NCI-H526 treated with DMSO at 0.1 percent for 48 hours (cell line): Measurements from ENCODE around the gene BATF3.
A peak's percentile ranks its signal among the peaks of the same experiment; 100 is the strongest.

Experiments used
- DNase-seq: peaks from one replicate; lab custom pipeline; 2025; lab: John Stamatoyannopoulos, UW

BATF3 gene

DNA sequence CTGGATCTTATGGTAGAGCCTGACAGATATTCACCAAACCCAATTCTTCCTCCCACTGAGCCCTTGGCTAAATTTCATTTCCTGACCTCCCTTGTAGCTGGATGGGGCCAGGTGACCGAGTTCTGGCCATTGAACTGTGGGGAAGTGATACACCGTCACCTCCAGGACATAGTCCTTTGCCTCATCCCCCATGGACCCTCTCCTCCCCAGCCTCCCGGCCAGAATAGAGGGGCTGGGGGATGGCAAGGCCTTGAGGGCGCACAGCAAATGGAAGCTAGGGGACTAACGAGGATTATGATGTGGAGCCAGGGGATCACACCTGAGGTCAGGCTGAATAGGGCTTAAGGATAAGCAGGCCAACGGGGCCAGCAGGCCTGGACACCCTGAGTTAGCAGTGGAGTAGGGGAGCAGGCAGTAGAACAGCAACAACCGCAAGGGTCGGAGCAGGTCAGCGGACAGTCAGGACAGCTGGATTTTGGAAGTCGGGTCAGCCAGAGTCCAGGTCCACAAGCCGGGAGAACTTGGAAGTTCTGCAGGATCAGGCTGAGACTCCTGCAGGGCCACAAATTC is 15.0 kb downstream of the BATF3 start:
- DNase-seq, result no peak

DNA sequence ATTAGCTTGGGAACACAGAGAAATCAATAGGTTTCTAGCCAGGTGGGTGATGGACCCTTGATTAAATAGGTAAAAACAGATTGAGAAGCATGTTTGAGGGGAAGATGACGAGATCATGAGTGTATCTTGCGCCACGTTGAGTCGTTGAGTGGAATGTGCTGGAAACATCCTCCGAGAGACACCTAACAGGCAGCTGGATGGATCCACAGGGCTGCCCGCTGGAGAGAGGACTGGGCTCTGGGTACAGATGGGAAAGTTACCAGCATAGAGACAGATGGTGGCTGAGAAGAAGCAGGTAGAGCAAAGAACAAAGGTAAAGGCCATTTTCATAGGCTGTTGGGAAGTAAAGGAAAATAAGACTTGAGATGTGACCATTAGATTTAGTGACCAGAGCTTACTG is 15.6 kb downstream of the BATF3 start:
- no peak for DNase-seq

DNA sequence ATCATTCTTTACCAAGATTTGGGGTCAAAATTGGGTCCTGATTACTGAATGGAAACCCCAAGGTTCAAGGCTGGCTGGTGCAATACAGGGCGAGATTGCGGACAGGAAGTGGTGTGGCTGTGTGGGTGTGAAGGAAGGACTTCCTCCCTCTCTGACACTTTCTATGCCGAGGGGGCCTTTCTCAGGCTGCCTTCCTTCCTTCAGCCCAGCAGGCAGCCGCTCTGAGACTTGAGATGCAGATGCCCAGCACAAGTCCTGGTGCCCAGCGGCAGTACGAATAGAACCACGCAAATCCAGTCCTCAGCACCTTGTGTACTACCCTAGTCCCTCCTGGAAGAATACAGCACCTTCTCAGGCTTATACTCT is 16.3 kb downstream of the BATF3 start:
- DNase-seq, result no peak

DNA sequence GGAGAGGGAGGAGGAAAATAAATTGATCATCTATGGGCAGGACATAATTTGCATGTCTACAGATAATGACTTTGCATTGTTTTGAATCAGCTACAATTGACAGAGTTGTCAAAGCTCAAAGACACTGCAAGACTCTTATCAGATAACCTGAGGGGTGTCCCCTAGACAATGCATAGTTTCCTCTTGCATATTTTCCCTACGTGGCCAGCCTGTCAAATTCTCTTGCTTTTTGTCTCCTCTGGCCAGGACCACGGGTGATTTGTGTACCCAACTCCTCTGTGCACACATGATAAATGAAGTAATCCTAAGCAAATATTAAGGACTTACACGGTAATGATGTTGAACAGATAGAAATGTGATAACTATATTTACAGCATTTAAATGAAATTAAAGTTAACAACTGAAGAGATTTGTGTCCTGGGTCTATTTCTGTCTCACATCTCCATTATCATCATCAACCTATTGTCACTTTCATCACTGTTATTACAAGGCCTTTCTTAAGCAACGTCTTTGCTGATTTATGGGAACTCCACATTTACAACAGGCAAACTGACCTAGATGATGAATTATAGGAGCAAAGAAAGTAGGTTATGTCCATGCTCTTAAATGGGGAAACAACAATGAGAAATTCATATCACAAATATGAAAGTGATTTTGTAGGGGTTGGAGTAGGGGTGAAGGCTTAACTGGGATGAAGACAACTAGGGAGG is 18.8 kb downstream of the BATF3 start:
- no peak for DNase-seq

DNA sequence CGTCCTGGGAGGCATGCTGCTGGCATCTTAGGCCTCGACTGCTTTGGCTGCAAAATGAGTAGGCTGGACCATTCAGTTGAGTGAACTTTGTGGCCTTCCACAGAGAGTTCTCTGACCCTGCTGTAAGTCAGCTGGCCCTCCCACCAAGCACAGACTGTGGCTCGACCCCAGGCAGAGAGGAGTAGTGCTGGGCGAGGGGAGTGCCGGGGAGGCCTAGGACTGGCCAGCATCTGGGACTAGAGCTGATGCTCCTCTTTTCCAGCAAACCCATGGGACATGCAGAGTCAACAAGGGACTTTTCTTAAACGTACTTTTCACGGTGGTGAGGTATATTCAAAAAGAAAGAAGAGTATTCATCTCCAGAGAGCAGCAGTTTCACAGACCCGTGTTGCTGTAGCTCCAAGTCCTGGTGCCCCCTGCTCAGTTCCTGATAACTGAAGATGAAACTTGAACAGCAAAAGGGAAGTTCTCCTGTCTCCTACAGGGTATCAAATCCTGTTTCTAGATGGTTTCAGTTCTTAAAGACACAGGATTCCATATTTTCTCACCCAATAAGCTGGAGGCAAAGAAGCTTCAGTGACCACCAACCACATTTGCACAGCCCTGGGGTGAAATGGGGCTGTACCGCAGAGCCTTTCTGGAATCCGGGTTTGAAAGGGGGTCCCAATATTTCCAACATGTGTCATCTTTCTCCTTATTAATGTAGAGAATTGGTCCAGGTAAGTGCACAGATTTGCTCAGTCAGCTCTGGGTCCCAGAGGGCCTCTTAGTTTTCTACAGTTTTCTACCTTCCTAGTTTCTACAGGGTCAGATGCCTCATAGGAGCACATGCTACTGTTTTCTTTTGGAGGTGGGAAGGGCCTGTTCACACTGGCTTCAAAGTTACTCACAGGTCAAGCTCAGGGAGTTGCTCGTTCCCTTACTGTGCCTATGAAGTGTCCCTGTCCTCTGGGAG is 20.9 kb downstream of the BATF3 start:
- DNase-seq, result no peak

DNA sequence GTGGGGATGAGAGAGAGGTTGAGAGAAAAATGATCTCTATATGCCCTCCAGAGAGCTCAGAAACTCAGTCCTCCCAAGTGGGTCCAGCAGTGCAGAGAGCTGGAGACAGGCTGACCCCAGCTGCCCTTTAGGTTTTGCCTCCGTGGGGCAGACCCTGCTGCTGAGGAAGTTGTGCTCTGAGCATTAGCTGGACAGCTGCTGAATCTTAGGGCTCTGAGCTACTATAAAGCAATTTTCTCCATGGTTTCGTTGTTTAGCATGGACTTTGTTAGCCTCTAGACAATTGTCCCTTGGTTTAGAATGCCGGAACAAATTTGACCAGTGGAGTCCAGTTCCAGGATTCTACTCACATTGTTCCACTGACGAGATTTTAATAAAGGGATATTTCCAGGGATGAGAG is 22.1 kb downstream of the BATF3 start:
- DNase-seq, result no peak

DNA sequence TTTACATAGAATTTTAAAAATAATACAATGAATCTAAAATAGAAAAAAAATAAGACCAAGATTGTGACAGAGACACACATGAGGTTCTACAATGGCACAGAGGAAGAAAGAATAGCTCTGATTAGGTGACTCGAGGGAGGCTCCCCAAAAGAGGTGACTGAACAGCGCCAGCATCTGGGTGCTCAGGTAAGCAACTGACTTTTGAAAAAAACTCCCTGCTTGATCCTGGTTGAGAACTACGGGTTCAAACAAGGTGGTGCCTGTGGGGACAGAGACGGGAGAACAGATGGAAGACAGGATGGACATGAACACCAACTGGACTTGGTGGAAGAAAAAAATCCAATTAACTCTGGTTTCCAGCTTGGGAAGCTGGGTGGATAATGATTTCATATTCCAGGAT is 22.5 kb downstream of the BATF3 start:
- no peak for DNase-seq

DNA sequence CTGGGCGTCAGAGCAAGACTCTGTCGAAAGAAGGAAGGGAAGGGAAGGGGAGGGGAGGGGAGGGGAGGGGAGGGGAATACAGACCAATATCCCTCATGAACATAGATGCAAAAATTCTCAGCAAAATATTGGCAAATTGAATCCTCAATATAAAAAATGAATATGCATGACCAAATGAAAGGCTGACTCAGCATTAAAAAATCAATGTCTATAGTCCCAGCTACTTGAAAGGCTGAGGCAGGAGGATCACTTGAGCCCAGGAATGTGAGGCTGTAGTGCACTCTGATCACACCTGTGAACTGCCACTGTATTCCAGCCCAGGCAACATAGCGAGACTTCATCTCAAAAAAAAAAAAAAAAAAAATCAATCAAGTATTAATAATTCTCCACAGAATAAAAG is 24.0 kb downstream of the BATF3 start:
- no peak for DNase-seq

DNA sequence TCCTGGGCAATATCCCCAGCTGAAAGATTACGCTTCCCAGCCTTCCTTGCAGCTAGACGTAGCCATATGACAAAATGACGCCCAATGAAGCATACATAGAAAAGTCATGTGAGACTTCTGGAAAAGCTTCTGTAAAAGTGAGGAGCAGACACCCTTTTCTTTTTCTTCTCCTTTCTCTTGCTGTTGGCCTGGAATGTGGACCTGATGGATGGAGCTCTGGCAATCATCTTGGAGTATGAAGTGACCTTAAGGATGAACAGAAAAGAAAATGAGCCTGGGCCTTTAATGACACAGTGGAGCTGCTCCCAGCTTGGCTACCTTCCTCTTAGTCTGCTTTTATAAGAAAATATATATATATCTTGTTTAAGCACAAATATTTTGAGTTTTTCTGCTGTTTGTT is 24.8 kb downstream of the BATF3 start:
- no peak for DNase-seq

DNA sequence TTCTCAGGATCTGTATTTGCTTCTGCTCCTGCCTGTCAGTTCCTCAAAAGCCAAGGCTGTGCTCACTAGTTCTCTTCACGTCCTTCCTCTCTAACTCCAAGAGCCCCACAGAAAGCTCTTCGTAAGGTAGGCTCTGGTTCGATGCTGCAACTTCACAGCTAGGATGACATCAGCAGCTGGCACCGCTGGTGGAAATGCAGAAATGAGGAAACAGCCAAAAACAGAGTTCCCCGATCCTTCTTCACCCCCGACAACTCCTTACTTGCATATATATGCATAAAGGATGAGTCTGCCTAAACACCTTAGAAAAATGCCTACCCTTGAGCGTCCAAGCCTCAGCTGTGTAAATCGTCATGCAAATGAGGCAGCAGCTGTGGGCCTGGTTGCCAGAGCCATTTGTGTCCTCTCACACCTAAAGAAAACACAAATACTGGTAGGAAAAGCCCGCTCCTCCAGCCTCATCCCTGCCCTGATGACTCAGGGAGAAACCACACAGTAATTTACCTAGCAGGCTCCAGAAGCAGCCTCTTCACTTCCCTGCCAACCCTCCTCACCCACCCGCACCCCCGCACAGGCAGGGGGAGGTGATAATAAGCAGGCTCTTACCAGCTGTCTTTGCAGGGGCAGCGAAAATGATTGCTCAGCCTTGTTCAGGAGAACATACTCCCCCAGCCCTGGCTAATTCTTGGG is 28.2 kb downstream of the BATF3 start:
- DNase-seq, result peak; percentile 84

DNA sequence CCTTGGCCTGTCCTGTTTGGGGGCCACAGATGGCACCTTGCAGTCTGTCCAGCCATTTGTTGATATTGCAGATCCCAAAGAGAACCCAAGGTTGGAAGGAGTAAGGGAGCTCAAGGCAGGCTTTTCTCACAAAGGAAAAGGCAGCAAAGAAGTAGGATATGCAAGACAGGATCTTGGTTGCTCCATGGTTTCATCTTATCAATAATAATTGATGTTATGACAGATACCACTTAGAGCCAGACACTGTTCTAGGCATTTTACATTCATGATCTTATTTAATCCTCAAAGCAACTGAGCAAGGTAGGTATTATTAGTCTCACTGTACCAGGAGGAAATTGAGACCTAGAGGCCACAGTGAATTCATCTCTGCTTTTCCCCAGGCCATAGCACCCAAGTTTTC is 28.8 kb downstream of the BATF3 start:
- DNase-seq, result no peak

DNA sequence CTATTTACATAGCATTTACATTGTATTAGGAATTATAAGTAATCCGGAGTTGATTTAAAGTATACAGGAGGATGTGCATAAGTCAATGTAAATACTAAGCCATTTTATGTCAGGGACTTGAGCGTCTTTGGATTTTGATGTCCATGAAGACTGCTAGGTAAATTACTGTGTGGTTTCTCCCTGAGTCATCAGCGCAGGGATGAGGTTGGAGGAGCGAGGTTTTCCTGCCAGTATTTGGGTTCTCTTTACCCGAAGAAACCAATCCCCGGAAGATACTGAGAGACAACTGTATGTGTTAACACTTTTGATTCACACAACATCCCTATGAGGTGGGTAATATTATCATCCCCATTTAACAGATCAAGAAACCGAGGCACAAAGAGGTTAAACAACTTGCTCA is 29.3 kb downstream of the BATF3 start:
- no peak for DNase-seq

DNA sequence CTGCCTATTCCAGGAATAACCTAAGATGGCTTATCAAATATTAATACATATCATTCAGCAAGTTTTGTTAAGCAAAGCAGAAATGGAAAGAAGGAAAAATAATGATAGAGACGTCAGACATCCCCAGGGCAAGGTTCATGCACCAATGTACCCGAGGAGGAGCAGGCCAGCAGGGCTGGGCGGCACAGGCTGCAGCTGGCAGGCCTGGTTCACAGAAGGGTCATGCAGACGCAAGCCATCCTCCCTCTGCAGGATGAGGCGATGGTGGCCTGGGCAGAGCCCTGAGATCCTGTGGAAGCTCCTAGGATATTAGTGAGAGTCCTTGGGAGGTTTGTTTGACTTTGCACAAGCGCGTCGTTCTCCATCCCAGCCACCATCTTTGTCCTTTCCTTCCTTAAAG is 30.0 kb downstream of the BATF3 start:
- no peak for DNase-seq

DNA sequence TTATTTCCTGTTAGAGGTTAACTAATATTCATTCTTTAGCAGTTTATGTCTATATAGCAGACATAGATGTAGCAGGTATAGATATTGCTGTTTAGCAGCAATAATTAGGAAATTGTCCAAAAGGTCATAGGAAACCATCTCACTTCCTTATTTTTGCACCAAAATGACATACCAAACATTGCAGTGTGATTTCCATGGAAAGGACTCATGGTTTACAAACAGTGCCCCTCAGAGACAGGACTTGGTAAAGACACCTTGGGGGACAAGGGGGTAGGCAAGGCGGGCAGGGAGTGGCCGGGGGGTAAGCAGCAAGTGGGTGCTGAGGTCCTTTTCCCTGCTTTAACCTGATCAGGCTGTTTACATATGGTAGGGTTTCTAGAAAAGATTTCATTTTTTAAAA is 30.5 kb downstream of the BATF3 start:
- no peak for DNase-seq

DNA sequence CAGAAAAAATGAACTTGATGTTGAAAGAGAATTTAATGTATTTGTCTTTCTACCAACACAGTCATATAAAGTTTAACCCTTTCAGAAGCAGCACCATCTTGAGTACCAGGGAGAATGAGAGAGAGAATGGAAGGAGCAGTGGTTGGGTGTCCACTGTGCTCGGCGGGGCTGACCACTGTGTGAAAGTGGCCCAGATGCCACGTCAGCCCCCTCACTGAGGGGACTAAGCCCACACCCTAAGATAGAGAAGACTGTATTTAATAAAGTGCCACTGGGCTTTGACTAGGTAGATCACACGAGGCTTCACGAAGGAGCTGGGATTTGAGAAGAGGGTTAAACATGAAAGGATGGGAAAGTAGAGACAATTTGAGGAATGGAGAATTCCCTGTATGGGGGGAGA is 31.2 kb downstream of the BATF3 start:
- DNase-seq, result no peak

DNA sequence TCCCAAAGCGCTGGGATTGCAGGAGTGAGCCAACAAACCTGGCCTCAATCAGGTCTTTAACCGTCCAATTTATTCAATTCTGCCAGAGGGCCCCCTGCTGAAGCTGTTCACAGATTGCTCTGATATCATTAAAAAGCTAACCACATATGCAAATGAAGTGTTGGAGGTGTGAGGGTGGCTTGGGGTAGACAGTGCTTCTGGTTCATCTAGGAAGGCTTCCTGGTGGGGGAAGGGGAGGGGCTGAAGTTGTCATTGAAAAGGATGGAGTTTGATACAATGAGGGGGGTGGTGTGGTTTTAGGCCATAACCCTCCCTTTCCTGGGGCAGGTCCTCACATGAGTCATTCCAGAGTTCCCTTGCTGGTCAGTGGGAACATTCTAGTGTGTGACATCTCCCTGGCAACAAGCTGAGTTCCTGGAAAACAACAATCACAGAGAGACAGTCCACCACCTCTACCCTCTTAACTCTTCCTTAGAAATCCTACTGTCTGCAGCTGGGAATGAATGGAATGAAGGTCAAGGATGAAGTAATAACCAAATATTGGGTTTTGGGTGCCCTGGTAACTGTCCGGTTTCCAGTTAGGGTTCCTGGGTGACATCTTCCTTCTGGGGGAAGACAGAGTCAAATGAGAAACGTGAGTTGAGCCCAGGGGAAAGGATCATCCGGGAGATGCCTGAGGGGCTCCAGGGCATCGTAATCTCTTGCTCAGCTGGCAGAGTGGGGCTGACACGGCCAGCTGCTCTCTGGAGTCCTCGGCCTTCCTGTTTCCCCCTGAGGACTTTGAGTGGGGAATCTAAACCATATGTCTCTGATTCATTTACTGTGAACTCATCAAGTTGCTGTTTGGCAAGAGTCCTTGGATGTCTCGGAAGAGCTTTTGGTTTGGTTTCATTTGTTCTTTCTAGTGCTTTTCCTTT is 32.2 kb downstream of the BATF3 start:
- peak; percentile 12 for DNase-seq

DNA sequence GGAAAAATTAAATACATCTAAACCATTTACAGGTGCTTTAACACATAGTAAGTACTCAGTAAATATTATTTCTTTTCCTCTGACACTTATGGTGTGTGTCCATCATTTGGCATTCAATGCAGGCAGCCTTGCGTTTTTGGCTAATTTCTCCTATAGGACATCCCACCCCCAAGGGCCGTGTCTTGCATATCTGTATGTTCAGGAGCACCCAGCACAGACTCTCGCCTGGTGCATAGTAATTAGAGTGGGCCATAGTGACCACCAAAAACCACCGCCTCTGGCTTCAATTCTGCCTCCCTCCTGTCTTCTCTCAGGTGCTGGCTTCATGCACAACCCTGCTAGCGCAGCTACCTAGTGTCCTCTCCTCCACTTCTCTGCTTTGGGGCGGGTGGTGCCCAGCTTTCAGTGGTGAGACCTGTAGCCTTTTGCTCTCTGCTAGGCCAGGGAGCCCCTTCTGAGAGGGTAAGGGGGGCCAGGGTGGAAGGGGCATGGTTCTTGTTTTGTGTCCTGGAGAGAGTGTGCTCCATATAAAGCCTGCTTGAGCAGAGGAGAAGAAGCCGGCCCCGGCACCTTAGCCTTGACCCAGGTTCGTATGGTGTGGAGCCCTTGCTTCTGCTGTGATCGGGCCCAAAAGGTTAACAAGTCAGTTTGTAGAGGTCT is 33.4 kb downstream of the BATF3 start:
- no peak for DNase-seq

DNA sequence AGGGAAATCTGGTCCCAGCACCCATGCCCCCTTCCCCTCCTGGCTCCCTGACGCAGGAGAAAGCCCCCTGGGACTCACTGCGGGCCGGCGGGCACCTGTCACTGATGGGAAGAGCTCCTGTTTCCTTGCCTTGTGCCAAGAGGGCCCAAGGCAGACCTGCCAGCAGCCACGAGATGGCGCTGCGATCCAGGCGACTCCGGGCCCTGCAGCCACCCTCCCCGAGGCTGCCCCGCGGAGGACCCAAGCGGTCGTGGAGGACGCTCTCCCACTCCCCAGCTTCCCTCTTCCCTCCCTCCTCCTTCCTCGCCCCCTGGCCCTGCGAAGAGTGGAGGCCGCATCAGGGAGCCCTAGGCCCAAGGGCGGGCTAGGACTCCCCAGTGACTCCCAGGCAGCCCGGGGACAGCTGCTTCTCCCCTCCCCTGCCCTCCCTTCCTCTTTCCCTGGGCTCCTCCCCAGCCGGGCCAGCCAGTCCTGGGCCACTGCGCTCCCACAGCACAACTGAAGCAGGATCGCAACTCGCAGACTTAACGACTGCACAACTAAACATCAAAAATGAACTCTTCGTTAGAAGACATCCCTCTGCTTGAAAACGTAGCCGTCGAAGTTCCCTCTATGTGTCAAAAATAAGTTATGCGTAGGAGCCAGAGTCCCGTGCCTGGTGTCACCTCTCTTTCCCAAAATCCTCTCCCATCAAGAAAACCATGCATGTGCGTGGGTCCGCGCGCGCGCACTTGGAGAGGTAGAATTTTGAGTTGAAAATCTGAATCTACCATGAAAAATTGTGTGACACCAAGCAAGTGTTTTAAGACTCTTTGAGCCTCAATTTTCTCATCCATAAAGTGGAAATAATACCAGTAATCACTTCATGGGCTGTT is 34.2 kb downstream of the BATF3 start:
- DNase-seq, result peak; percentile 29

DNA sequence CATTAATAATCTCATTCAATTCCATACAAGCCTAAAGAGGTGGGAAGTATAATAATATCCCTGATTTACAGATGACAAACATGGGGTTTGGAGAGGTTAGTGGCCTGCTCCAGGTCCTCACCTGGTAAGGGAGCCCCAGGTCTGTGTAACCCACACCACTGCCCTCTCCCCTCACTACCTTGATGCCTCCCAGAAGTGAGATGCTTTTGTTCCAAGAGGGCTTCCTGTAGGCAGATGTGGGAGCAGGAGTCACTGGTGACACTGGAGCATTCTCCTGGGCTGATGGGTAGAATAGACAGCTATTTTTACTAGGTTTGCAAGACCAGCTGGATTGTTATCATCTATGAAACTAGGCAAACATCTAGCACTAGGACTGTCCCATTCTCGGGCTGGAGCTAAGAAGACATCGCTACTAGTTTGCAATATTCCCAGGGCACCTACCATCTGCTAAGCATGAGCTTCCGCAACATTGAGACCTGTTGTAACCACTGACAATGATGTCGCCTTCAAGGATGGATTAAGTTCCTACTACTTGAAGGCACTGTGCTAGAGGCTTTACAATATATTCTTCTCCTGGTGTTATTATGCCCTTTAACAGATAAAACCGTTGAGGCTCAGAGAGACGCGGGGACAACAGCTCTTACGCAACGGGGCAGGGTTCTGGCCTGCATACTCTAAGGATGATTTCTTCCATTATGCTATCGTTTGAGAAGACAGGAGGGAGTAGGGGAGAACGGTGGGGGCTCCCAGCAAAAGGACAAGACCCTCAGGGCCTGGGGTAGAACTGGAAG is 35.0 kb downstream of the BATF3 start:
- no peak for DNase-seq
